ENCODE results near the gene WDR72. TPM values are rescaled to one million over a fixed set of nuclear protein-coding genes. Genes with fewer than 3 reads are reported as not detected.
A peak's percentile ranks its signal among the peaks of the same experiment; 100 is the strongest.

Gene WDR72
- total RNA-seq, 1 donor from 2014 or later = 1.1 TPM

DNA sequence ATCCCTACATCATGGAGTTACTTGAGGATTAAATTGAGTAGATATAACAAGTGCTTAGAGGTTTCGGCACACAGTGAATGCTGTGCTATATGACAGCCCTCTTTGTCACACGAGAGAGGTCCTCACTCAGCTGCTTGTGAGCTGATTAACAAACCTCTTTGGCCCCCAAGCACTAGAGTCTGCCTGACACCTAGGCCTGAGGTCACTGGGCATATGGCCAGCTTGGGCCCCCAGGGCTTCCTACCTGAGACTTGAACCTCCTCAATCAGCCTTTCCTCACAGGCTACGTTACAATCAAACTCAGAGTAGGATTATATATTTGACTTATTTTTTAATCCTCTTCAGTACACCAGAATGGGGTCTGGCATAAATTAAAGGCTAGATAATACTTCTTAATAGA, 88.8 kb downstream of the WDR72 start:
- Mint-ChIP-seq H3K36me3 (ENCODE audit: unreplicated experiment) (no peaks in the 10 kb centered on the region), H3K27ac (ENCODE audit: unreplicated experiment) (no peak overlapping the region), H3K9me3 (ENCODE audit: unreplicated experiment) (no peaks in the 10 kb centered on the region), H3K4me3 (ENCODE audit: unreplicated experiment) (no peak overlapping the region), H3K27me3 (ENCODE audit: unreplicated experiment) (no peaks in the 10 kb centered on the region), H3K4me1 (ENCODE audit: low read depth, unreplicated experiment) (peaks cover 4% of the 10 kb centered on the region)
- DNase-seq = no peak
- TF ChIP-seq, protein P1, sequence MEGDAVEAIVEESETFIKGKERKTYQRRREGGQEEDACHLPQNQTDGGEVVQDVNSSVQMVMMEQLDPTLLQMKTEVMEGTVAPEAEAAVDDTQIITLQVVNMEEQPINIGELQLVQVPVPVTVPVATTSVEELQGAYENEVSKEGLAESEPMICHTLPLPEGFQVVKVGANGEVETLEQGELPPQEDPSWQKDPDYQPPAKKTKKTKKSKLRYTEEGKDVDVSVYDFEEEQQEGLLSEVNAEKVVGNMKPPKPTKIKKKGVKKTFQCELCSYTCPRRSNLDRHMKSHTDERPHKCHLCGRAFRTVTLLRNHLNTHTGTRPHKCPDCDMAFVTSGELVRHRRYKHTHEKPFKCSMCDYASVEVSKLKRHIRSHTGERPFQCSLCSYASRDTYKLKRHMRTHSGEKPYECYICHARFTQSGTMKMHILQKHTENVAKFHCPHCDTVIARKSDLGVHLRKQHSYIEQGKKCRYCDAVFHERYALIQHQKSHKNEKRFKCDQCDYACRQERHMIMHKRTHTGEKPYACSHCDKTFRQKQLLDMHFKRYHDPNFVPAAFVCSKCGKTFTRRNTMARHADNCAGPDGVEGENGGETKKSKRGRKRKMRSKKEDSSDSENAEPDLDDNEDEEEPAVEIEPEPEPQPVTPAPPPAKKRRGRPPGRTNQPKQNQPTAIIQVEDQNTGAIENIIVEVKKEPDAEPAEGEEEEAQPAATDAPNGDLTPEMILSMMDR (IDR thresholded peaks at IDR 0.05; ENCODE audit: partially characterized antibody, unreplicated experiment) = no peak

GRCh38 chr15:53665930-53666329, 93.5 kb downstream of the WDR72 start:
- Mint-ChIP-seq H3K4me1 (ENCODE audit: low read depth, unreplicated experiment) (peaks cover 5% of the 10 kb centered on the region), H3K36me3 (ENCODE audit: unreplicated experiment) (no peaks in the 10 kb centered on the region), H3K27ac (ENCODE audit: unreplicated experiment) (no peak overlapping the region), H3K4me3 (ENCODE audit: unreplicated experiment) (no peak overlapping the region), H3K9me3 (ENCODE audit: unreplicated experiment) (no peaks in the 10 kb centered on the region), H3K27me3 (ENCODE audit: unreplicated experiment) (no peaks in the 10 kb centered on the region)
- no peak for DNase-seq
- TF ChIP-seq, protein P1 (IDR thresholded peaks at IDR 0.05; ENCODE audit: partially characterized antibody, unreplicated experiment) = no peak

DNA sequence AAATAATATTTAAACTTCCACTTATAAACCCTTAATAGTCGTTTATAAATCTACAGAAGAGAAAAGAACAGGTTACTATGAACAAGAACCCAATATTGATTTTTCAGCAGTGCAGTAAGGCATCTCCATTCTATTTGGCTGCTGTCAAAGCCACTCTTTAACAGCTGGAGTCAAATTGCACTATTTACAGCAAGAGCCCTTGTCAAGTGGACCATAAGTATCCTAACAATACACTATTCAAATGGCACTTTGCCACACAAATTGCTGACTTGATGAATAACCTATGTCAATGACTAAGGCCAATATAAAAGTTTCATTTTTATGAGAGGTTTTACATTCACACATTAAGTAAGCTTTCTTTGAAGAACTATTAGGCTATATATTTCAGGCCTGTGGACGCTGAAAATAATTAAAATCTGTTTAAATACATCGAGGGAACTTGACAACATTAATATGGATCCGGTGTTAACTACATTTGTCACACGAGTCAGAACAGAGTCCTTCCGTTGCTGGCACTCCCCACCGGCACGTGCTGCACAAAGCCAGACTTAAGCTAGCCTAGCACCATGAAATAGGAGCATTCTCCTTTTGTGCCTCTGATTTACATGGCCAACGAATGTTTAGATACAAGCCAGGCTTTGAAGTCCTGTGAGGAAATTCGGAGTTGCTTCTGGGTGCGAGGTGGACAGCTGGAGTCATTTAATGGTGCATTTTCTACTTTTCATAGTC, 100.5 kb downstream of the WDR72 start:
- H3K4me1 Mint-ChIP-seq (ENCODE audit: low read depth, unreplicated experiment) = peaks cover 13% of the 10 kb centered on the region
- no peaks in the 10 kb centered on the region for H3K36me3 Mint-ChIP-seq (ENCODE audit: unreplicated experiment)
- H3K9me3 Mint-ChIP-seq (ENCODE audit: unreplicated experiment) = no peaks in the 10 kb centered on the region
- H3K4me3 Mint-ChIP-seq (ENCODE audit: unreplicated experiment) = no peak overlapping the region
- peaks cover 2% of the 10 kb centered on the region for H3K27me3 Mint-ChIP-seq (ENCODE audit: unreplicated experiment)
- TF ChIP-seq, protein P1 (IDR thresholded peaks at IDR 0.05; ENCODE audit: partially characterized antibody, unreplicated experiment) = no peak
- DNase-seq = no peak
- H3K27ac Mint-ChIP-seq (ENCODE audit: unreplicated experiment) = peak overlapping the region; percentile 78

DNA sequence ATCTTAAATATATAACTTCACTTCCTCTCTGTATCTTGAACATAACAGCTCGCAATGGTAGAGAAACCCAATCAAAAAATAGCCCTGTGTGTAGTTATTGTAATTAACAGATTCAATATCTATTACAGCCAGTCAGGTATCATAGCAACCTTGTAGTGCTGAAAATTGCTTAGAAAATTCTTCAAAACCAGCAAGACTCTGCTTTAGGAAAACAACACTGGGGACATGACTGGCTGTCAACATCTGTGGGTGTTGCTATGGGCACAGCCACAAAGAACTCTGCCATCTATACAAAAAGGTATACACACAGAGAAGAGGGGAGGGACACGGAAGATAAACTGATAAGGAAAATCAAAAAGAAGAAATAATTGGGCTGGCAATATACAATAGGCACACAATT, 101.2 kb downstream of the WDR72 start:
- Mint-ChIP-seq H3K9me3 (ENCODE audit: unreplicated experiment) (no peaks in the 10 kb centered on the region), H3K4me1 (ENCODE audit: low read depth, unreplicated experiment) (peaks cover 13% of the 10 kb centered on the region), H3K4me3 (ENCODE audit: unreplicated experiment) (peak overlapping the region; percentile 50), H3K36me3 (ENCODE audit: unreplicated experiment) (no peaks in the 10 kb centered on the region), H3K27me3 (ENCODE audit: unreplicated experiment) (peaks cover 2% of the 10 kb centered on the region), H3K27ac (ENCODE audit: unreplicated experiment) (peak overlapping the region; percentile 54)
- TF ChIP-seq, protein P1 (IDR thresholded peaks at IDR 0.05; ENCODE audit: partially characterized antibody, unreplicated experiment) = no peak
- no peak for DNase-seq

DNA sequence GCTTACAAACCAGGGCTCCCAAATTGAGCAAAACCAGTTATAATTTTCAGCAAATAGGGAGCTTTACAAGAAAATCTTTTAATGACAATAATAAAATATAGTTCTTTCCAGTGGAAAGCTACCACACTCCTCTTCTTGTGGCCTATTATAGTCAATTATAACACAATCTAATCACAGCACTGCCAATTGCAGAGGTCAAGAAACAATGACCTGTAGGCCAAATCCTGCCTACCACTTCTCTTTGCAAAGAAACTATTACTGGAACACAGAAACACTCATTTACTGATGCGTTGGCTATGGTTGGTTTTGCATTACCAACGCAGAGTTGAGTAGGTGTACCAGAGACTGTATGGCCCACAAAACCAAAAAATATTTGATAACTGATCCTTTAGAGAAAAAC, 110.5 kb downstream of the WDR72 start:
- Mint-ChIP-seq H3K36me3 (ENCODE audit: unreplicated experiment) (no peaks in the 10 kb centered on the region), H3K4me3 (ENCODE audit: unreplicated experiment) (no peak overlapping the region), H3K27me3 (ENCODE audit: unreplicated experiment) (no peaks in the 10 kb centered on the region), H3K9me3 (ENCODE audit: unreplicated experiment) (no peaks in the 10 kb centered on the region), H3K27ac (ENCODE audit: unreplicated experiment) (no peak overlapping the region), H3K4me1 (ENCODE audit: low read depth, unreplicated experiment) (peaks cover 2% of the 10 kb centered on the region)
- no peak for DNase-seq
- TF ChIP-seq, protein P1 (IDR thresholded peaks at IDR 0.05; ENCODE audit: partially characterized antibody, unreplicated experiment) = no peak
